HG03196 (cell line): ENCODE measurements around the gene FNDC1.
"Not testable (repeated sequence)": the region's sequence is repeated elsewhere in the genome, so short reads cannot be mapped to it uniquely, and the experiment has no call there.

Source experiments
- ATAC-seq: cut with Tn5 transposase; IDR thresholded peaks from one replicate; pipeline ENCODE4 v1.9.1; 2021; ENCODE audit not compliant: unreplicated experiment

The FNDC1 gene

DNA sequence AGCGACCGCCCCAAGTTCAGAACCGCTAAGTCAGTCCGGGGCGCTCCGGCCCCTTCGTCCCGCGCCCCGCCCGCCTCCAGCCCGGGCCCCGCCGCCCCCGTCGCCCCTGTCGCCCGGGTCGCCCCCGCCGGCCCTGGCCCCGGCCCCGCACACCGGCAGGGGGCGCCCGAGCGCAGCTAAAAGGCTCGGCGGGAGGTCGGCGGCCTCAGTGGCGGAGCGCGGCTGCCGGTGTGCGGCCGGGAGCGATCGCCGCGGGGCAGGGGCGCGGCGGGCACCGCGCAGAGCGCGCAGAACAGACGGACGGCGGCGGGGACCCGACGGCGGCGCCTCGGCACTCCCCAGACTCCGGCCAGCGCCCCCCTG lies at the start of gene FNDC1:
TSS of gene FNDC1 (plus strand) at position 208 of the 363 bp plus-strand sequence. CDS start 197 bp downstream, outside the sequence.
- no peak for ATAC-seq

GRCh38 chr6:159119791-159120190 lies 49.4 kb upstream of the FNDC1 start:
- no peak for ATAC-seq

GRCh38 chr6:159121486-159121885 lies 47.7 kb upstream of the FNDC1 start:
- no peak for ATAC-seq

DNA sequence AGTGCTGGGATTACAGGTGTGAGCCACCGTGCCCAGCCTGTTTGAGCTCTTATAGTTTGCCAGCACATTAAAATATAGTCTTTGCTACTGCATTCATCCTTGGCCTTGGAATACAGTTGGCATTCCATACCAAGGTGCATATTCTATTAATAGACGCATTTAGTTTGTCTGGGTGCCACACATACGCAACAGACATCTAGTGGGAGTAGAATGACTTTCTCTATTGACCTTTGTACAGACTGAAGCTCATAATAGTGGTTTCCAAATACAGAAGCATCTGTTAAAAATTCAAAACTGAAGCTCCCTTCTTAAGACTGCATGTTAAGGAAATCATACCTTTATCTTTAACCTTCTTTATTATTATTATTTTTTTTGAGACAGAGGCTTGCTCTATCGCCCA lies 46.7 kb upstream of the FNDC1 start:
- ATAC-seq = no peak

DNA sequence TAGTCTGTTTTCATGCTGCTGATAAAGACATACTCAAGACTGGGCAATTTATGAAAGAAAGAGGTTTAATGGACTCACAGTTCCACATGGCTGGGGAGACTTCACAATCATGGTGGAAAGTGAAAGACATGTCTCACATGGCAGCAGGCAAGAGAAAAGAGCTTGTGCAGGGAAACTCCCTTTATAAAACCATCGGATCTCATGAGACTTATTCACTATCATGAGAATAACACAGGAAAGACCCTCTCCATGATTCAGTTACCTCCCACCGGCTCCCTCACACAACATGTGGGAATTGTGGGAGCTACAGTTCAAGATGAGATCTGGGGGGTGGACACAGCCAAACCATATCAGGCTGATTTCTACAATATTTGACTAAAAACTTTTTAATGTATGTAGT lies 45.4 kb upstream of the FNDC1 start:
- ATAC-seq = not testable (repeated sequence)

GRCh38 chr6:159125014-159125609 lies 44.1 kb upstream of the FNDC1 start:
- ATAC-seq = no peak

- ATAC-seq = no peak
Measured at GRCh38 chr6:159125951-159126352, 43.2 kb upstream of the FNDC1 start.

GRCh38 chr6:159126590-159126989 lies 42.6 kb upstream of the FNDC1 start:
- ATAC-seq = no peak

DNA sequence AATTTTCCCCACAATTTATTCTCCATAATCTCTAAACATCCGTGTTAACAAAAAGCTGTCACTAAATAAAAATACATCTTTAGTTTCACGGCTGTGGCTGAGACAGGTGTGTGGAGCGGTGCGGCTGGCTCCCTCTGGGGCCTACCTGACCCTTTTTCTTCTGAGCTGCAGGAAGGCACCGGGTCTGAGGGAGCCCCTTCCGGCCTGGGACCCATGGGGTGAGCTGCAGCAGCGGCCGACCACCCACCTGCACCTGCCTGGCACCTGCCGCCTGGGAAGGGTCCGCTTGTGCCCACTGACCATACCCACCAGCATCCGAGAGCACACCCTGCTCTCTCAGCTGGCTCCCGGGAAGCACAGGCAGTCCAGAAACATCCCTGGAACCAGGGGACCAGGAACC lies 41.5 kb upstream of the FNDC1 start:
- no peak for ATAC-seq

- ATAC-seq = no peak
Measured at GRCh38 chr6:159128978-159129377, 40.2 kb upstream of the FNDC1 start.

- ATAC-seq = no peak
Measured at GRCh38 chr6:159130846-159131245, 38.4 kb upstream of the FNDC1 start.

- ATAC-seq = no peak
Measured at GRCh38 chr6:159131709-159132108, 37.5 kb upstream of the FNDC1 start.

DNA sequence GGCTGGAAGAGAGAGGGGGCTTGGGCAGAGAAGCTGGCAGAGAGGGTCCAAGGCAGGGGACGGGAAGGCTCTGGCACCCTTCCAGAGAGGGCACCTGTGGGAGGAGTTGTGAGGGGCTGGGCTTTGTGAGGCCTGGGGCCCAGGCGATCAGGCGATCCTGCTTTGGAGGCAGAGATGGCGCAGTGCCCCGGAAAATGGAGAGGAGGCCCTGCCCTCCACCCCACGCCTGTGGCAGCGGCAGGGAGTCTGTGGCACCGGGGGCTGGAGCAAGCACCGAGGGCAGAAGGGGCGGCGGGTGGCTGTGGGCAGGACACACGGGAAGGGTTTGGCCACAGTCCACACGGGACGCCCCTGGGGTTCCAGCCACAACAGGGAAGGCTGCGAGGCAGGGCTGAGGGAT lies 36.5 kb upstream of the FNDC1 start:
- ATAC-seq = no peak

DNA sequence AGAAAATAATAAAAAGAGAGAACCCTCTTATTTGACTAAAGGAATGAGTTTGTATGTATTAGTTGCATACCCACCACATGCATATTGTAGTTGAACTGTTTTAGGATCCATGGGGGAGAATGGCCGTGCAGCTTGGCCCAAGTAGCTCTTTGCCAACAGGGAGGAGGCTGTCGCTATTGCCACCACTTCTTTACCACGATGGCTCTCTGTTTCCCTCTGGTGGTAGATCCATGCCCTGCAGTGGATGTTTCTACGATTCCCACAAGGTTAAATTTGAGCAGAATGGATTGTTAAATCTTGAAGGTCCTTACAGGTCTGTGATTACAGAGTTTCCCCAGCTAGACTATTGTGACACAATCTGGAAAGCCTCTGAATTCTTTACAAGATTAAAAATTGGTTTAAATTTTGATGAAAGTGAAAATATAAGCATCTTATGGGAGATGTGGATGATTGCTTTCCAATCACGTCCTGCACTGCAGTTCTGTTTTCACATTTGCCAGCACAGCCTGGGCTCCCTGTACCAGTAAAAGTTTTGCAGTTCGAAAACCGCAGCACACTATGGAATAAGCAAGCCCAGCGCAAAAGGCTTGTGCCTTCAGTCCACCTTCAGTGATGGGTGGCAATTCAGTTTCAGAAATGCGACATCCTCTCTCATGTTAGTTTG lies 34.4 kb upstream of the FNDC1 start:
- ATAC-seq = no peak

- no peak for ATAC-seq
Measured at GRCh38 chr6:159137676-159138075, 31.5 kb upstream of the FNDC1 start.

- ATAC-seq = no peak
Measured at GRCh38 chr6:159142531-159142930, 26.7 kb upstream of the FNDC1 start.

- ATAC-seq = no peak
Measured at GRCh38 chr6:159148641-159149040, 20.6 kb upstream of the FNDC1 start.

DNA sequence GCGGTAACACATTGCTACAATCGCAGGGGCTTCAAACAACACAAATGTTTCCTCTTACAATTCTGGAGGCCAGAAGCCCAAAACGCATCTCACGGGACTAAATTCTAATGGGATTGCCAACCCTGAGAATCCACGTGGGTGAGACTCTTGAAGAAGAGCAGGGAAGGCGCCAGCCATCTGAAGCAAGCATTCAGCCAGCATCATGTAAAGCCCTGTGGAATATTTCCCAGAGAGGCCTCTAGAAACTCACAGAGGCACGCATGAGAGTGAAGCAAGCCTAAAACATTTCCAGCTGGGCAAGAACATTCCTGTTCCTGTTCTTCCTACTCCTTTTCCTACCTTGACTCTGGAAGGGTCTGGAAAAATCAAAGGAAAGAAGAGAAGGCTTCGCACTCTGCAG lies 19.6 kb upstream of the FNDC1 start:
- ATAC-seq = no peak

- ATAC-seq = no peak
Measured at GRCh38 chr6:159151266-159151855, 17.8 kb upstream of the FNDC1 start.

DNA sequence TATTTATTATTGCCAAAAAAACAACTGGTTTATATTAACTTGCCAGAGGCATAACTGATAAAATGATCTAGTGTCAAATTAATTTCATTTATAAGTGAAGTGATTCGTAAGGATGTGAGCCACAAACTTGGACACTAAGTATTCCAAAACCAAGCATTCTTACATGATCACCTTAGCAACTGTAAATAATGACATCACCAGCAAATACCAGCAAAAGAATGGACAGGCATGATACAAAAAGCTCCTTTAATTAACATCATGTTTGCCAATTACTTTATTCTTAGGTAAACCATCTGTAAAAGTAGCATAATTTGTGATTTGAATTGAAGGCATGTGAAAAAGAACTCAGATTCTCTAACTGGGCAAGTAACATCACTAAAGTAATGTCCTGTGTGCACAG lies 17.2 kb upstream of the FNDC1 start:
- ATAC-seq = no peak

GRCh38 chr6:159152782-159153181 lies 16.4 kb upstream of the FNDC1 start:
- ATAC-seq = no peak

- no peak for ATAC-seq
Measured at GRCh38 chr6:159155679-159156078, 13.5 kb upstream of the FNDC1 start.

DNA sequence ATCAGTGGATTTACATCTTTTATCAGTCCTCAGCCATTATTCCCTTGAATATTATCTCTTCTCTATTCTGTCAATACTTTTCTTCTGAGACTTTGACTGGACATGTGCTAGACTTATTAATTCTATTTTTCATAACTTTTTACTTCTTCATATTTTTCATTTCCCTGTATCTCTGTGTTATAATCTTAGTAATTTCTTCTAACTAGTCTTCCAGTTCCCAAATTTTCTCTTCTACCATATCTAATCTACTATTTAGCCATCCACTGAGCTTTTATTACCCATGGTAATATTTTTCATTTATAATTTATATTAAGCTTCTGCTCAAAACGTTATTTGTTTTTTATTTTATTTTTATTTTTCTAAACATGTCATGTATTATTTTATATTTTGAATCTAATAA lies 13.1 kb upstream of the FNDC1 start:
- ATAC-seq = no peak
